HEK293 (cell line): ENCODE measurements around the gene PDE10A.
A peak's percentile ranks its signal among the peaks of the same experiment; 100 is the strongest.

Source experiments
- CTCF ChIA-PET: fragments of 350-600 bp; formaldehyde crosslinking; extraction: SDS; loops from one replicate; lab custom pipeline; 2021; ENCODE audit warnings: antibody characterized with exemption; lab: Yijun Ruan, JAX
- POLR2A ChIA-PET: fragments of 300-600 bp; formaldehyde crosslinking; extraction: SDS; loops from one replicate; lab custom pipeline; 2020; ENCODE audit warnings: antibody characterized with exemption, inconsistent platforms; lab: Yijun Ruan, JAX
- H3K27ac ChIP-seq: fragments of 200-500 bp; sonication (Bioruptor generic); 2 replicates; pipeline ENCODE4 v1.5.1; 2014; ENCODE audit warnings: low read depth, low read length, control low read depth, inconsistent platforms; ENCODE audit errors: extremely low read depth
- H3K36me3 ChIP-seq, 2 experiments: fragments of 200-500 bp in 1 of 2; sonication (Bioruptor generic) in 1 of 2; 1 replicate in 1 of 2; 2 replicates in 1 of 2; pipeline ENCODE4 v1.5.1; 2014 to 2017; ENCODE audit warnings: inconsistent platforms in 2 of 2, low read length in 2 of 2; ENCODE audit not compliant: control insufficient read depth in 2 of 2, insufficient read depth in 1 of 2
- H3K4me1 ChIP-seq: fragments of 200-500 bp; sonication (Bioruptor generic); 2 replicates; pipeline ENCODE4 v1.5.1; 2014; ENCODE audit warnings: mild to moderate bottlenecking, low read length, inconsistent platforms; ENCODE audit not compliant: control insufficient read depth, insufficient read depth
- H3K4me3 ChIP-seq: 2 replicates; pipeline ENCODE4 v1.5.1; 2011; ENCODE audit warnings: low read depth, mild to moderate bottlenecking, control low read depth, low read length, moderate library complexity
- H3K9me3 ChIP-seq: fragments of 200-500 bp; sonication (Bioruptor generic); 2 replicates; pipeline ENCODE4 v1.5.1; 2014; ENCODE audit warnings: low read depth, low read length, inconsistent platforms; ENCODE audit not compliant: control insufficient read depth, insufficient read depth
- EGR2 ChIP-seq: fragments of 450-650 bp; formaldehyde crosslinking; IDR thresholded peaks from 2 replicates; pipeline ENCODE4 v1.5.1; 2016; ENCODE audit warnings: low read depth, missing biosample characterization, missing genetic modification characterization
- GLI2 ChIP-seq: fragments of 450-650 bp; formaldehyde crosslinking; IDR thresholded peaks from 2 replicates; pipeline ENCODE4; 2017; ENCODE audit warnings: missing biosample characterization, missing genetic modification characterization, low read depth, borderline replicate concordance
- HOXC10 ChIP-seq: sonication (generic); formaldehyde crosslinking; IDR thresholded peaks from 2 replicates; pipeline ENCODE4 v1.8.1; 2023; ENCODE audit warnings: mild to moderate bottlenecking, missing genetic modification reagents
- MYNN ChIP-seq: fragments of 450-650 bp; formaldehyde crosslinking; IDR thresholded peaks from 2 replicates; pipeline ENCODE4 v1.5.1; 2016; ENCODE audit warnings: missing biosample characterization, missing genetic modification characterization, borderline replicate concordance
- TCF7L2 ChIP-seq: IDR thresholded peaks from 2 replicates; pipeline ENCODE4 v1.6.1; 2011; ENCODE audit warnings: low read depth, mild to moderate bottlenecking, inconsistent platforms, low read length, moderate library complexity, borderline replicate concordance
- ZBTB20 ChIP-seq: fragments of 450-650 bp; formaldehyde crosslinking; IDR thresholded peaks from 2 replicates; pipeline ENCODE4 v1.5.1; 2016; ENCODE audit warnings: missing biosample characterization, missing genetic modification characterization
- ZBTB7A ChIP-seq: fragments of 450-650 bp; formaldehyde crosslinking; IDR thresholded peaks from 2 replicates; pipeline ENCODE4 v1.5.1; 2016; ENCODE audit warnings: low read depth, missing biosample characterization, missing genetic modification characterization
- ZNF174 ChIP-seq: fragments of 450-650 bp; formaldehyde crosslinking; IDR thresholded peaks from 2 replicates; pipeline ENCODE4 v1.5.0; 2017; ENCODE audit warnings: missing biosample characterization, mild to moderate bottlenecking, missing genetic modification characterization
- ZNF354C ChIP-seq: fragments of 450-650 bp; formaldehyde crosslinking; IDR thresholded peaks from 2 replicates; pipeline ENCODE4 v1.5.1; 2016; ENCODE audit warnings: missing biosample characterization, missing genetic modification characterization, low read depth, borderline replicate concordance
- ZNF404 ChIP-seq: fragments of 450-650 bp; formaldehyde crosslinking; IDR thresholded peaks from 2 replicates; pipeline ENCODE4 v1.5.1; 2017; ENCODE audit warnings: missing biosample characterization, missing genetic modification characterization
- ZNF629 ChIP-seq: fragments of 450-650 bp; formaldehyde crosslinking; IDR thresholded peaks from 2 replicates; pipeline ENCODE4 v1.5.1; 2017; ENCODE audit warnings: missing biosample characterization, missing genetic modification characterization
- ZNF664 ChIP-seq: fragments of 450-650 bp; formaldehyde crosslinking; IDR thresholded peaks from 2 replicates; pipeline ENCODE4 v1.5.1; 2016; ENCODE audit warnings: missing biosample characterization, missing genetic modification characterization
- ZNF768 ChIP-seq: fragments of 450-650 bp; formaldehyde crosslinking; IDR thresholded peaks from 2 replicates; pipeline ENCODE4 v1.5.1; 2018; ENCODE audit warnings: missing biosample characterization, mild to moderate bottlenecking, missing genetic modification characterization
- ZNF830 ChIP-seq: fragments of 450-650 bp; IDR thresholded peaks from 2 replicates; pipeline ENCODE4 v1.5.0; 2018; ENCODE audit warnings: missing biosample characterization, missing genetic modification characterization, low read depth, mild to moderate bottlenecking, moderate library complexity
- ZNF843 ChIP-seq: fragments of 450-650 bp; formaldehyde crosslinking; IDR thresholded peaks from 2 replicates; pipeline ENCODE4 v1.5.1; 2016; ENCODE audit warnings: missing biosample characterization, missing genetic modification characterization
- TF ChIP-seq, protein P1 (sequence below): fragments of 450-650 bp; formaldehyde crosslinking; IDR thresholded peaks from 2 replicates; pipeline ENCODE4 v1.5.1; 2017; ENCODE audit warnings: missing biosample characterization, missing genetic modification characterization
- TF ChIP-seq, protein P2 (sequence below): fragments of 450-650 bp; formaldehyde crosslinking; IDR thresholded peaks from 2 replicates; pipeline ENCODE4 v1.5.1; 2016; ENCODE audit warnings: missing biosample characterization, missing genetic modification characterization
- TF ChIP-seq, protein P3 (sequence below): fragments of 450-650 bp; formaldehyde crosslinking; IDR thresholded peaks from 2 replicates; pipeline ENCODE4 v1.5.1; 2016; ENCODE audit warnings: missing biosample characterization, missing genetic modification characterization
- TF ChIP-seq, protein P4 (sequence below): fragments of 450-650 bp; formaldehyde crosslinking; IDR thresholded peaks from 2 replicates; pipeline ENCODE4 v1.5.1; 2016; ENCODE audit warnings: missing biosample characterization, missing genetic modification characterization

PDE10A gene

DNA sequence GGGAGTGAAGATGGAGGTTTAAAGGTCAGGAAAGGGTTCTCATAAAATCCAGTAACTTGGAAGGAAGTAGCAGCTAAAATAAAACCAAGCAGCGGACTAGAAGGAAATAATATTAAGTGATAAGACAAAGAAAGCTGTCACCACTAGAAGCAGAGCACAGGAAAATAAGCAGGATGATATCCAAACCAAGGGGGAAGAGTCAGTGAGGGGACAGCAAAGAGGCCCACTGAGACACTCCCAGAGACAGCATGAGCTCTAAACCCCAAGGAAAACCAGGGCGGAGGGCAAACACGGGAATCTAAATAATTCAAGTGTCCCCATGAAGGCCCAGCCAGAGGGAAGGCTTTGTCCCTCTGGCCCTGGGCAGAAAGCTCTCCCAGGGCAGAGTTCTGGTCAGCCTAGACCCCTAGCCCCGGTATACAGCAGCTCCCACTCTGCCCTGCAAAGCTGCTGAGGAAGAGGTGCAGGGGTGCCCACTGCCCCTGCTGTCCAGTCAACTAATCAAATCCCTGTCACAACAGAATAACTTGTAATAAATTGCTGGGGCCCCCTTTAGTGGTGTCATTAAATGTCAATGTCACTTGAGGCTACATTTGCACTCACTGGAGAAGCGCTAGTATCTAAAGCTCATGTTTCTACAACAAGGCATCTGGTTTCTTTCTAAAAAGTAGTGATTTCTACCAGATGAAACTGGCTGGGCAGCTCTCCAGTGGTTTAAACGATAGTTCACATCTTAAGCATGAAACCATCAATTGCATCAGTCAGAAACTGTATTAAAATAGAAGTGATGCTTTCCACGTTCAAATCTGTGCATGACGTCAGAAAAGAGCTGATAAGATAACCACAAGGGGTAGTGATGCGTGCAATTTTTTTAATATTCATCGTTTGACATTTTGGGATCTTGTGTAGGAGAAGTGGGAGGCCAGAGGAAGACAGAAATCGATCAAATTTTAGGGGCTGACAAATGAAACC, 13.6 kb downstream of the PDE10A start (continued):
- TF ChIP-seq, protein P1, sequence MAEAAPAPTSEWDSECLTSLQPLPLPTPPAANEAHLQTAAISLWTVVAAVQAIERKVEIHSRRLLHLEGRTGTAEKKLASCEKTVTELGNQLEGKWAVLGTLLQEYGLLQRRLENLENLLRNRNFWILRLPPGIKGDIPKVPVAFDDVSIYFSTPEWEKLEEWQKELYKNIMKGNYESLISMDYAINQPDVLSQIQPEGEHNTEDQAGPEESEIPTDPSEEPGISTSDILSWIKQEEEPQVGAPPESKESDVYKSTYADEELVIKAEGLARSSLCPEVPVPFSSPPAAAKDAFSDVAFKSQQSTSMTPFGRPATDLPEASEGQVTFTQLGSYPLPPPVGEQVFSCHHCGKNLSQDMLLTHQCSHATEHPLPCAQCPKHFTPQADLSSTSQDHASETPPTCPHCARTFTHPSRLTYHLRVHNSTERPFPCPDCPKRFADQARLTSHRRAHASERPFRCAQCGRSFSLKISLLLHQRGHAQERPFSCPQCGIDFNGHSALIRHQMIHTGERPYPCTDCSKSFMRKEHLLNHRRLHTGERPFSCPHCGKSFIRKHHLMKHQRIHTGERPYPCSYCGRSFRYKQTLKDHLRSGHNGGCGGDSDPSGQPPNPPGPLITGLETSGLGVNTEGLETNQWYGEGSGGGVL (tag by site-specific recombination) = no peak
- TF ChIP-seq ZNF843 (0 out of 2 replicates have a peak, but pooled peaks have one; percentile 34), GLI2 (tag by site-specific recombination) (no peak), ZBTB20 (tag by site-specific recombination) (peak; percentile 69), ZNF404 (tag by site-specific recombination) (no peak), ZNF629 (tag by site-specific recombination) (peak; percentile 96), ZNF830 (tag by site-specific recombination) (no peak), ZNF174 (tag by site-specific recombination) (no peak), HOXC10 (CRISPR knock-in tag) (no peak), ZNF768 (no peak), ZNF664 (no peak), MYNN (no peak), TCF7L2 (no peak), ZNF354C (tag by site-specific recombination) (no peak)
- TF ChIP-seq, protein P2, sequence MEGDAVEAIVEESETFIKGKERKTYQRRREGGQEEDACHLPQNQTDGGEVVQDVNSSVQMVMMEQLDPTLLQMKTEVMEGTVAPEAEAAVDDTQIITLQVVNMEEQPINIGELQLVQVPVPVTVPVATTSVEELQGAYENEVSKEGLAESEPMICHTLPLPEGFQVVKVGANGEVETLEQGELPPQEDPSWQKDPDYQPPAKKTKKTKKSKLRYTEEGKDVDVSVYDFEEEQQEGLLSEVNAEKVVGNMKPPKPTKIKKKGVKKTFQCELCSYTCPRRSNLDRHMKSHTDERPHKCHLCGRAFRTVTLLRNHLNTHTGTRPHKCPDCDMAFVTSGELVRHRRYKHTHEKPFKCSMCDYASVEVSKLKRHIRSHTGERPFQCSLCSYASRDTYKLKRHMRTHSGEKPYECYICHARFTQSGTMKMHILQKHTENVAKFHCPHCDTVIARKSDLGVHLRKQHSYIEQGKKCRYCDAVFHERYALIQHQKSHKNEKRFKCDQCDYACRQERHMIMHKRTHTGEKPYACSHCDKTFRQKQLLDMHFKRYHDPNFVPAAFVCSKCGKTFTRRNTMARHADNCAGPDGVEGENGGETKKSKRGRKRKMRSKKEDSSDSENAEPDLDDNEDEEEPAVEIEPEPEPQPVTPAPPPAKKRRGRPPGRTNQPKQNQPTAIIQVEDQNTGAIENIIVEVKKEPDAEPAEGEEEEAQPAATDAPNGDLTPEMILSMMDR (tag by site-specific recombination) = no peak
- TF ChIP-seq, protein P3, sequence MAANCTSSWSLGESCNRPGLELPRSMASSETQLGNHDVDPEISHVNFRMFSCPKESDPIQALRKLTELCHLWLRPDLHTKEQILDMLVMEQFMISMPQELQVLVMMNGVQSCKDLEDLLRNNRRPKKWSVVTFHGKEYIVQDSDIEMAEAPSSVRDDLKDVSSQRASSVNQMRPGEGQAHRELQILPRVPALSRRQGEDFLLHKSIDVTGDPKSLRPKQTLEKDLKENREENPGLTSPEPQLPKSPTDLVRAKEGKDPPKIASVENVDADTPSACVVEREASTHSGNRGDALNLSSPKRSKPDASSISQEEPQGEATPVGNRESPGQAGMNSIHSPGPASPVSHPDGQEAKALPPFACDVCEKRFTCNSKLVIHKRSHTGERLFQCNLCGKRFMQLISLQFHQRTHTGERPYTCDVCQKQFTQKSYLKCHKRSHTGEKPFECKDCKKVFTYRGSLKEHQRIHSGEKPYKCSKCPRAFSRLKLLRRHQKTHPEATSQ (tag by site-specific recombination) = no peak
- TF ChIP-seq, protein P4, sequence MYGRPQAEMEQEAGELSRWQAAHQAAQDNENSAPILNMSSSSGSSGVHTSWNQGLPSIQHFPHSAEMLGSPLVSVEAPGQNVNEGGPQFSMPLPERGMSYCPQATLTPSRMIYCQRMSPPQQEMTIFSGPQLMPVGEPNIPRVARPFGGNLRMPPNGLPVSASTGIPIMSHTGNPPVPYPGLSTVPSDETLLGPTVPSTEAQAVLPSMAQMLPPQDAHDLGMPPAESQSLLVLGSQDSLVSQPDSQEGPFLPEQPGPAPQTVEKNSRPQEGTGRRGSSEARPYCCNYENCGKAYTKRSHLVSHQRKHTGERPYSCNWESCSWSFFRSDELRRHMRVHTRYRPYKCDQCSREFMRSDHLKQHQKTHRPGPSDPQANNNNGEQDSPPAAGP = no peak
- TF ChIP-seq, all 188 proteins: peak for 33

DNA sequence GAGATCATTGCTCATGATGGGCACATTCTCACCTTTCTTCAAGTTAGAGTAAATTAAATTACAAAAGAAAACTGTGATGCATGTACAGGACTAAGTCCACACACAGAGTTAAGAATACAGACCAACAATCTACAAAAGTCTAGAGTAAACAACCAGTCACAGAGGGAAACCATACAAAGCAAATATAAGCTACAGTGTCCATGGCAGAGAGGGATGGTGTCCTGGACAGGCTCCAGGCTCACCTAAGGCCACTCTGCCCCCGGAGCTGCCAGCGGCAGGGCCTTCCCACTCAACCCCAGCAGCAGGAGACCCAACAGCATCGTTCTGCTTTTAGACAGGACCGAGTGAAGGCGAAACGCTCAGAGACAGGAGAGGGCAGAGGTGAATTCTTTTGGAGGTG, 16.0 kb downstream of the PDE10A start:
- CTCF ChIA-PET = interaction anchor here (1.2 kb wide), 1 partner anchor 15 kb away, joined by 3 read pairs; no protein-coding TSS in a partner anchor

More for the DNA sequence above, 16.0 kb downstream of the PDE10A start:
- POLR2A ChIA-PET = interaction anchor here (1.0 kb wide), 1 partner anchor 11 kb away, joined by 4 read pairs; no protein-coding TSS in a partner anchor
- Histone ChIP-seq H3K27ac (no peak overlapping the region), H3K9me3 (no peaks in the 10 kb centered on the region), H3K4me3 (no peak overlapping the region), H3K4me1 (peaks cover 22% of the 10 kb centered on the region), H3K36me3 (no peaks in the 10 kb centered on the region)
- TF ChIP-seq EGR2 (0 out of 2 replicates have a peak, but pooled peaks have one; percentile 28), ZBTB7A (tag by site-specific recombination) (no peak)
